Measurements from ENCODE around the gene DCAF5. TPM values are rescaled to one million over a fixed set of nuclear protein-coding genes. Genes with fewer than 3 reads are reported as not detected.

DCAF5 gene
- polyA plus RNA-seq, 4 donors, result 51.4 to 69.6 (median 57.3) TPM

DNA sequence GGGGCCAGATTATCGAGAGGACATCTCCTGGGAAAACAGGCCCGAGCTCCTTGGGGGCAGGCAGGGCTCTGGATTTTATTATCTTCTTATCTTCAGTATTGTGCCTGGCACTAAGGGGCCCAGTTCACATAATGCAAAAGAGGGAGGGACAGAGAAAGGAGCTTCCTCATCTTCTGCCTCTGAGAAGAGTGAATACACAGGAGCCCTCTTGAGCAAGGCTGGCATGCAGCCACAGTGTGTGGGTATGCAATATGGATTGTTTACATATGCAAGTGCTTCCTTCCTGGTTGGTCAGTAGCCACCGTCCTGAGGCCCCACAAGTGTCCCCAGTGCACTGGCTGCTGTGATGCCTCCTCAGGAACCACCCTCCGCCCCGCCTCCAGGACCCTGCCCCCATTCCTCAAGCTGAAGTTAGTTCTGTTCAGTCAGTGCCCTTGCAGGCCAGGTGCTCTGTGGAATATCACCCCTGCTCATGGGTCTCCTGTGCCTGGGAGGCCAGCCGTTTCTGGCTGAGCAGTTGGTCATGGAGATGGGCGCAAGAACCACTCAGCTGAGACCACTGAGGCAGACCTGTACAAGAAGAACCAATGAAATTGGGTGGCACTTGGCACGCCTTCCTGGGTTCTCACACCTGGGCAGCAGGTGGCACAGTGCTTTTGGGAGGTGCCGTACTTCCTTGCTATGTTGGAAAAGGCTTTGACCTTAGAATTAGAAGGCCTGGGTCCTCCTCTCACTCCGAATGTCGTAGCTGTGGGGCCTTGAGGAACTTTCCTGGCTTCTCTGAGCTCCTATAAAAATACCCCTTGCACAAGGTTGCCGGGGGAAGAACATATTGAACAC lies 138.8 kb downstream of the DCAF5 start:
- DNase-seq (ENCODE audit: low read depth in 4 of 4, low spot score in 2 of 4), result no peak

DNA sequence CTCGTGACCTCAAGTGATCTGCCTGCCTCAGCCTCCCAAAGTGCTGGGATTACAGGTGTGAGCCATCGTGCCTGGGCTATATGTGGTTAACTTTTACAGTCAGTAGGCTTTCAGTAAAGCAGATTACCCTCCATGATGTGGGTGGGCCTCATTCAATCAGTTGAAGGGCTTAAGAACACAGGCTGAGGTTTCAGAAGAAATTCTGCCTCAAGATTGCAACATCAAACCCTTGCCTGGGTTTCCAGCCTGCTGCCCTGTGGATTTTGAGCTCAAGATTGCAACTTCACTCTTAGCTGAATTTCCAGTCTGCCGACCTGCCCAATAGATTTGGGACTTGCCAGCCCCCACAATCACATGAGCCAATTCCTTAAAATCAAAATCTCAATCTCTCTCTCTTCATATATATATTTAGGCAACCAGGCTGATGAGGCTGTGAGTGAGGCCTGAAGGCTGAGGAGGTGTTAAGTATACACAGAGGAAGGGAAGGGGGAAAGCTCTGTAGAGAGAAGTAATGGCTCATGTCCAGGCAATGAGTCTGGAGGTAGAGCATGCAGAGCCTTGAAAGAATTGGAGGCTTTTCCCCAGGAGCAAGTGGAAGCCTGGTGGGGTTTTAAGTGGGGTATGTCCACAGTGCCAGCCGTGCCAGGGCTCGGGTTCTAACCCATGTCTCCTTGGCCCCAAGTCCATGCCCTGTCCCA lies 140.5 kb downstream of the DCAF5 start:
- DNase-seq (ENCODE audit: low read depth in 4 of 4, low spot score in 2 of 4), result no peak

DNA sequence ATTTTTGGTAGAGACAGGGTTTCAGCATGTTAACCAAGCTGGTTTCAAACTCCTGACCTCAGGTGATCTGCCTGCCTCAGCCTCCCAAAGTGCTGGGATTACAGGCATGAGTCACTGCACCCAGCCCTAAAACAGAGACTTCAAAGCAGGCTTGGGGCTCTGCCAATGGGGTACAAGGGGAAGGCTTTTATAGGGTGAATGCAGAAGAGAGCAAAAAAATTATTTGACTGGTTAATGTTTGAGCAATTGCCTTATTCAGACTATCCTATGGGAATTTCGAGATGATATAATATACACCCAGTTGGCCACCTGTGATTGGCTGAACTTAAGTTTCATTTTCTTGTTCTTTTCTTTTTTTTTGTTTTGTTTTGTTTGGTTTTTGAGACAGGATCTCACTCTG lies 142.3 kb downstream of the DCAF5 start:
- no peak for DNase-seq (ENCODE audit: low read depth in 4 of 4, low spot score in 2 of 4)

DNA sequence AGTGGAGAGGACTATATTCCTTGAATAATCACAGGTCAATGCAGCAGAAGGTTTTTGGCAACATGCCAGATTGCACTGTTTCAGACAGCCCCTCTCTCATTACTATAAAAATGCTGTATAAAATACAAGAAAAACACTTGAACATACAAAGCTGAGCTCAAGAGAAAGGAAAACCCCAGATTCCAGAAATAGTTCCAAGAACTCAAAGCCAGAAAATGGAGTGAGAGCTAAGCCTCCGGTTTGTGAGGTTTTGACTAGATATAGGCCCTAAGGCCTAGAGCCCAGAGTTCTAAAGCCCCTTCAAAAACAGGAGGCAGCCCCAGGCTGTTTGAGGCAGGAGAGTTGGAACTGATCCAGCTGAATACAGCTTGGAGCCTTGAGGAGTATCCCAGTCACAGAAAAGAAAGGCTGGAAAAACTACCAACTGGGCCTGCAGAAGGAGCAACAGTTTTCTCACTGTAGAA lies 144.5 kb downstream of the DCAF5 start:
- DNase-seq (ENCODE audit: low read depth in 4 of 4, low spot score in 2 of 4), result peak; percentile 28 to 45 (median 41)

DNA sequence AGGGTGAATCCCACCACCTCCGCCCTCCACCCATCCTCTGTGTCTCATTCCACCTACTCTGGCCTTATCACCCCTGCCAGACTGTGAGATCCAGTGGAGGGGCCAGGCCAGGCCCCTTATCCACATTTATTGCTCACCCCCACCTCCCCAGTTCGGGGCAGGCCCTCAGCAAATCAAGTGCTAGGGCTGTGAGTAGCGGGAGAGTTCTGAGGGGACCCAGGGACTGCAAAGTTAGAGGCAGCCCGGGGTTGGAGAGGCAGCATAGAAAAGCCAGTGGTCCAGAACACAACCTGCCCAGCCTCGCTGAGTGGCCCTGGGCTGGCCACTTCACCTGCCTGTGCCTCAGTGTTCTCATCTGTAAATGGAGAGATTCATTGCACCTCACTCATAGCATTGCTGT lies 146.6 kb downstream of the DCAF5 start:
- DNase-seq (ENCODE audit: low read depth in 4 of 4, low spot score in 2 of 4), result no peak

DNA sequence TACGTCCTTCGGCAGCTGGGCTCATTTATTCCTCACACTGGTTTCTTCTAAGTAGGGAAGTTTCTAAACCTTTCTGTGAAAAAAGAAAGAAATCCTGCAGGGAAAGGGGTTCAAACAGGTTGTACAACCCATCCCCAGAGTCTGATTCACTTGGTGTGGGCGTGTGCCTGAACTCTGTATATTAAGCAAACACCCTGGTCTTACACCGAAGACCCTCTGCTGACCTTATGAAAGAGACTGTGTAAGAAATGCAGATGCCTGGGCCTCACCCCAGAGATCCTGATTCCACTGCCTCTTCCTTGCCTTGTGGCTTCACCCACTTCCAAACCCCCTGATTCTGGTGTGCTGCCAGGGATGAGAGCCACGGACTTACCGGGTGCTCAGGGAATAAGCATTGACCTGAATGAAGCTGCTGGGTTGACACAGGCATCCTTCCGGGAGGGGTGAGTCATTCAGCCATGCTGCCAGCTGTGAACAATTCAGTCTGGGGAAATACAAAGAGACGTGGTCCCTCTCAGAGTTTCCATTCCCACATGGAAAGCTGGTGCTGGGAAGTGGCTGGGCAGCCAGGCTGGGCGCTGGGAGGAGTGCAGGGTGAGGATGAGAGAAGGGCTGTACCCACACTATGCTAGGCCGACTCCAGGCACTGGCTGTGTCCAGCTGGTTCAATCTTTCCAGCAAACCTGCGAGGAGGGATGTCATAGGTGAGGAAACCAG lies 147.3 kb downstream of the DCAF5 start:
- DNase-seq (ENCODE audit: low read depth in 4 of 4, low spot score in 2 of 4), result no peak

- no peak for DNase-seq (ENCODE audit: low read depth in 4 of 4, low spot score in 2 of 4)
Measured at GRCh38 chr14:69004731-69005431, 148.0 kb downstream of the DCAF5 start.

DNA sequence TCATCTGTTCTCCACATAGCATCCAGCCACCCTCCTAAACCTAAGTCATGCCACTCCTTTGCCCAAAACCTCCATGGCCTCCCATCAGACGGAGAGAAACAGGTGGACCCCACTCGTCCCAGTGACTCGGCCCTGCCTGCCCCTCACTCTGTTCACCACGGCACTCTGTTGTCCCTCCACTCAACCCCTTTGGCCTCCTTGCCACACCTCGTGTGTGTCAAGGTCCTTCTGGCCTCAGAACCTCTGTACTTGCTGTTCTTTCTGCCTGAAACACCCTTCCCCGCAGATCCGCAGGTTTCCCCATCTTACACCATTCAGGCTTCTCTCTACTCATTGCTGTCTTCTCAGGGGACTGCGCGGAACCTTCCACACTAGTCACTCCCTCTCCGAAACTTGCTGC lies 149.3 kb downstream of the DCAF5 start:
- no peak for DNase-seq (ENCODE audit: low read depth in 4 of 4, low spot score in 2 of 4)

- DNase-seq (ENCODE audit: low read depth in 4 of 4, low spot score in 2 of 4), result no peak
Measured at GRCh38 chr14:69002069-69002468, 150.8 kb downstream of the DCAF5 start.

DNA sequence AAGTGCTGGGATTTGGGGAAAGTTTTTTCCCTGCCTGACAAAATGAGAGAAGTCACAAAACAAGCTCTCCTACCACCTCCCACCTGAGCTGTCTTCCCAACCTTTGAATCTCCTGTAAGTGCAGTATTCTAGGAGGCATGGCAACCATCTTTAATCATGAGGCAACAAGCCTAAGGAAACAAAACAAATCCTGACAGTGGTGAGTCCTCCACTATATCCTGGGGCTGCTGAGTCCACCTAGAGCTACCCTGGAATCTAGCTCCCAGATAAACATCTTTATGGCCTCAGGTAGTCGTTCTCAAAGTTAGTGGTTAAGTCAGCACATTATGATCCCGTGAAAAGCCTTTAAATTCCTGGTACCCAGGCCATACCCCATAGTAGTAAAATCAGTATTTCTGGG lies 151.5 kb downstream of the DCAF5 start:
- no peak for DNase-seq (ENCODE audit: low read depth in 4 of 4, low spot score in 2 of 4)

Other genes starting within 250 kb of the DCAF5 start
- gene ACTN1, start 173.8 kb downstream of the DCAF5 start, polyA plus RNA-seq (ENCODE audit: insufficient read length in 4 of 4), result 10 to 100 TPM; 71.6 to 83.5 (median 75.3) TPM
- gene EXD2, start 38.4 kb upstream of the DCAF5 start, polyA plus RNA-seq (ENCODE audit: insufficient read length in 4 of 4), result 10 to 100 TPM; 18.9 to 36.4 (median 33.4) TPM
- gene GALNT16, start 107.0 kb upstream of the DCAF5 start, polyA plus RNA-seq (ENCODE audit: insufficient read length in 4 of 4), result 1 to 10 TPM; 2.3 to 5.0 (median 4.4) TPM
- gene ERH, start 245.2 kb upstream of the DCAF5 start, polyA plus RNA-seq (ENCODE audit: insufficient read length in 4 of 4), result 100 to 1,000 TPM; 328 to 382 (median 347) TPM
- gene SLC39A9, start 245.6 kb upstream of the DCAF5 start, polyA plus RNA-seq (ENCODE audit: insufficient read length in 4 of 4), result 10 to 100 TPM; 74.9 to 92.8 (median 82.1) TPM